K562 (cell line): Measurements from ENCODE around the gene DUSP10. TPM values are rescaled to one million over a fixed set of nuclear protein-coding genes. Genes with fewer than 3 reads are reported as not detected.

Experiments used
- CBFA2T2 ChIP-seq: fragments of 450-650 bp; conservative IDR thresholded peaks from 2 replicates; pipeline ENCODE4 v1.6.1; 2017; ENCODE audit warnings: mild to moderate bottlenecking
- CHCHD3 ChIP-seq: fragments of 250-450 bp; sonication (Bioruptor Pico); IDR thresholded peaks from 2 replicates; pipeline ENCODE4 v2.1.2; 2022; ENCODE audit warnings: mild to moderate bottlenecking
- HNRNPL ChIP-seq: fragments of 200-400 bp; formaldehyde crosslinking; IDR thresholded peaks from 2 replicates; pipeline ENCODE4 v1.6.1; 2017; ENCODE audit warnings: low read depth, mild to moderate bottlenecking, low read length
- NCOA6 ChIP-seq: fragments of 450-650 bp; IDR thresholded peaks from 2 replicates; pipeline ENCODE4 v1.6.1; 2017; ENCODE audit warnings: mild to moderate bottlenecking
- SIRT6 ChIP-seq: IDR thresholded peaks from one replicate; pipeline ENCODE4 v1.6.1; 2012; ENCODE audit warnings: low read depth, mild to moderate bottlenecking, control low read depth, inconsistent platforms, low read length, moderate library complexity
- SMARCC2 ChIP-seq: fragments of 450-650 bp; IDR thresholded peaks from 2 replicates; pipeline ENCODE4 v1.6.1; 2017; ENCODE audit warnings: antibody characterized with exemption, moderate library complexity, mild to moderate bottlenecking, low read depth
- SREBF2 ChIP-seq: sonication (generic); formaldehyde crosslinking; IDR thresholded peaks from 2 replicates; pipeline ENCODE4 v1.4.0; 2020; ENCODE audit warnings: mild to moderate bottlenecking, missing genetic modification reagents
- TRIM24 ChIP-seq, 2 experiments: fragments of 450-650 bp; IDR thresholded peaks; 2 replicates each; pipeline ENCODE4 v1.6.1; 2016
- polyA plus RNA-seq, 8 experiments: library from polyadenylated mRNA; depleted of rRNA in 4 of 8; stranded (reverse) in 5 of 8; unstranded in 3 of 8; fragments of >200 nt; fragmentation: Nextera tagmentation in 2 of 8; fragmentation: Illumina TruSeq in 1 of 8; extraction: Ambion mirVana in 2 of 8; extraction: Trizol in 1 of 8; gene quantifications; 2 replicates each; pipeline versions ENCODE4 v1.2.1 to v1.2.3, GENCODE V29; 2011 to 2014; ENCODE audit warnings: inconsistent platforms in 1 of 8, missing spikeins in 1 of 8
- total RNA-seq, 7 experiments: library from RNA; depleted of rRNA in 6 of 7; stranded (reverse); fragments of >200 nt in 6 of 7; fragmentation: Illumina TruSeq in 2 of 7; extraction: Trizol in 2 of 7; gene quantifications; 2 replicates each; pipeline versions ENCODE4 v1.2.1 to v1.2.3, GENCODE V29; 2011 to 2021; ENCODE audit warnings: low replicate concordance in 1 of 7
- TF ChIP-seq, protein P1 (sequence below), 2 experiments: fragments of 200-800 bp in 1 of 2; sonication (Bioruptor generic) in 1 of 2; sonication (generic) in 1 of 2; formaldehyde crosslinking in 1 of 2; IDR thresholded peaks in 1 of 2; conservative IDR thresholded peaks in 1 of 2; 2 replicates each; pipeline versions ENCODE4 v1.5.0 to v1.6.1; 2016 to 2020; ENCODE audit warnings: missing compliant biosample characterization in 1 of 2, missing genetic modification characterization in 1 of 2, missing genetic modification reagents in 1 of 2
- TF ChIP-seq, protein P2 (sequence below): fragments of 450-650 bp; formaldehyde crosslinking; IDR thresholded peaks from 2 replicates; pipeline ENCODE4 v1.4.0; 2020; ENCODE audit warnings: mild to moderate bottlenecking, mixed read lengths
- TF ChIP-seq, protein P3 (sequence below): IDR thresholded peaks from 2 replicates; pipeline ENCODE4 v1.6.1; 2014; ENCODE audit warnings: antibody characterized with exemption
- TF ChIP-seq, protein P4 (sequence below): fragments of 250-450 bp; sonication (Bioruptor Pico); IDR thresholded peaks from 2 replicates; pipeline ENCODE4 v1.4.0; 2020; ENCODE audit warnings: borderline replicate concordance

DUSP10 gene
- total and polyA plus RNA-seq, 9 of the 15 experiments (the other 6 are each of a cell fraction or from before 2014, with no cell fraction given), result 1.7 to 8.3 (median 6.1) TPM

DNA sequence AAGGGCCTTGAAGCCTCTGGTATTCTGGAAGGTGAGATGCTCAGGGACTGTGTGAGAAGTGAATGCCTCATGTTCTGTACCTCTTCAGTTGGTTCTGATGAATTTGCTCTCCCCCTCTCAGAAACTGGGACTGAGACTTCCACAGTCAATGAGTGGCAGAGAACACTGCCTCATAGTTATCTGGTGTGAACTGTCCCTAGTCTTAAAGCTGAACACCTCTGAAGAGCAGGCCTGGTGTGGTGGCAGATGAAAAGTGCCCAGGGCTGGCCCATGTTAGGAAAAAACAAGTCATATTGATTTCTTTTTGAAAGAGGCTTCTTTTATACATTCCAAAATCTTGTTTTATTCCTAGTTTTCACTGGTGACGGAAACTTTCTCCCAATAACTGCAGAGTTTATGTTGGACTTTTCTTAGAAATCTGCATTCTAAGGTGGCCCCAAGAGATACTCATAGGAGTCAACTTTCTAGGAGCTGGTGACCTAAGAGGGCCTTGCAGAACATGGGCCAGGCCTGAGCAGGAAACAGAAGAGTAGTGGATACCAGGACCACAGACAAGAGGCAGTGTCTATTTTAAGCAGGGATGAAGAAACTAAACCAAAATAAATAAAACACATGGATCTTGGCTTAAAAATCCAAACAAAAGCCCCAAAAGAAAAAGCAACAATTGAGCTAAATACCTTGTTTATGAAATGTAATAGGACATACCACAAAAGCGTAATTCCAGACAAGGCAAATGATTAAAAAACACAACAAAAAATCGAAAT lies 19.5 kb downstream of the DUSP10 start (continued):
- no peak for TF ChIP-seq SREBF2 (CRISPR knock-in tag)
- TF ChIP-seq, protein P1, sequence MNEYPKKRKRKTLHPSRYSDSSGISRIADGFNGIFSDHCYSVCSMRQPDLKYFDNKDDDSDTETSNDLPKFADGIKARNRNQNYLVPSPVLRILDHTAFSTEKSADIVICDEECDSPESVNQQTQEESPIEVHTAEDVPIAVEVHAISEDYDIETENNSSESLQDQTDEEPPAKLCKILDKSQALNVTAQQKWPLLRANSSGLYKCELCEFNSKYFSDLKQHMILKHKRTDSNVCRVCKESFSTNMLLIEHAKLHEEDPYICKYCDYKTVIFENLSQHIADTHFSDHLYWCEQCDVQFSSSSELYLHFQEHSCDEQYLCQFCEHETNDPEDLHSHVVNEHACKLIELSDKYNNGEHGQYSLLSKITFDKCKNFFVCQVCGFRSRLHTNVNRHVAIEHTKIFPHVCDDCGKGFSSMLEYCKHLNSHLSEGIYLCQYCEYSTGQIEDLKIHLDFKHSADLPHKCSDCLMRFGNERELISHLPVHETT (CRISPR knock-in tag; conservative IDR thresholded peaks at IDR 0.05 in 1 of 2, IDR thresholded peaks at IDR 0.05 in 1 of 2), result no peak
- TF ChIP-seq, protein P2, sequence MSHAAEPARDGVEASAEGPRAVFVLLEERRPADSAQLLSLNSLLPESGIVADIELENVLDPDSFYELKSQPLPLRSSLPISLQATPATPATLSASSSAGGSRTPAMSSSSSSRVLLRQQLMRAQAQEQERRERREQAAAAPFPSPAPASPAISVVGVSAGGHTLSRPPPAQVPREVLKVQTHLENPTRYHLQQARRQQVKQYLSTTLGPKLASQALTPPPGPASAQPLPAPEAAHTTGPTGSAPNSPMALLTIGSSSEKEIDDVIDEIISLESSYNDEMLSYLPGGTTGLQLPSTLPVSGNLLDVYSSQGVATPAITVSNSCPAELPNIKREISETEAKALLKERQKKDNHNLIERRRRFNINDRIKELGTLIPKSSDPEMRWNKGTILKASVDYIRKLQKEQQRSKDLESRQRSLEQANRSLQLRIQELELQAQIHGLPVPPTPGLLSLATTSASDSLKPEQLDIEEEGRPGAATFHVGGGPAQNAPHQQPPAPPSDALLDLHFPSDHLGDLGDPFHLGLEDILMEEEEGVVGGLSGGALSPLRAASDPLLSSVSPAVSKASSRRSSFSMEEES, result no peak
- TF ChIP-seq SIRT6, result no peak
- no peak for TF ChIP-seq HNRNPL
- no peak for TF ChIP-seq TRIM24 (IDR thresholded peaks at IDR 0.05)
- TF ChIP-seq, protein P3, sequence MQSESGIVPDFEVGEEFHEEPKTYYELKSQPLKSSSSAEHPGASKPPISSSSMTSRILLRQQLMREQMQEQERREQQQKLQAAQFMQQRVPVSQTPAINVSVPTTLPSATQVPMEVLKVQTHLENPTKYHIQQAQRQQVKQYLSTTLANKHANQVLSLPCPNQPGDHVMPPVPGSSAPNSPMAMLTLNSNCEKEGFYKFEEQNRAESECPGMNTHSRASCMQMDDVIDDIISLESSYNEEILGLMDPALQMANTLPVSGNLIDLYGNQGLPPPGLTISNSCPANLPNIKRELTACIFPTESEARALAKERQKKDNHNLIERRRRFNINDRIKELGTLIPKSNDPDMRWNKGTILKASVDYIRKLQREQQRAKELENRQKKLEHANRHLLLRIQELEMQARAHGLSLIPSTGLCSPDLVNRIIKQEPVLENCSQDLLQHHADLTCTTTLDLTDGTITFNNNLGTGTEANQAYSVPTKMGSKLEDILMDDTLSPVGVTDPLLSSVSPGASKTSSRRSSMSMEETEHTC, result no peak
- no peak for TF ChIP-seq CHCHD3 (CRISPR knock-in tag)
- TF ChIP-seq CBFA2T2, result no peak
- TF ChIP-seq SMARCC2, result no peak
- no peak for TF ChIP-seq NCOA6
- TF ChIP-seq, protein P4, sequence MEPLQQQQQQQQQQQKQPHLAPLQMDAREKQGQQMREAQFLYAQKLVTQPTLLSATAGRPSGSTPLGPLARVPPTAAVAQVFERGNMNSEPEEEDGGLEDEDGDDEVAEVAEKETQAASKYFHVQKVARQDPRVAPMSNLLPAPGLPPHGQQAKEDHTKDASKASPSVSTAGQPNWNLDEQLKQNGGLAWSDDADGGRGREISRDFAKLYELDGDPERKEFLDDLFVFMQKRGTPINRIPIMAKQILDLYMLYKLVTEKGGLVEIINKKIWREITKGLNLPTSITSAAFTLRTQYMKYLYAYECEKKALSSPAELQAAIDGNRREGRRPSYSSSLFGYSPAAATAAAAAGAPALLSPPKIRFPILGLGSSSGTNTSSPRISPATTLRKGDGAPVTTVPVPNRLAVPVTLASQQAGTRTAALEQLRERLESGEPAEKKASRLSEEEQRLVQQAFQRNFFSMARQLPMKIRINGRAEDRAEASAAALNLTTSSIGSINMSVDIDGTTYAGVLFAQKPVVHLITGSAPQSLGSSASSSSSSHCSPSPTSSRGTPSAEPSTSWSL (CRISPR knock-in tag), result no peak
- TF ChIP-seq, all 486 proteins: peak for 6
